Mesothelial cell of epicardium (in vitro differentiated cells): ENCODE results near the gene MYO1C. TPM values are rescaled to one million over a fixed set of nuclear protein-coding genes. Genes with fewer than 3 reads are reported as not detected.

ENCODE experiments used
- DNase-seq, 2 experiments: peaks; one replicate each; pipeline ENCODE4 v3.0.0; 2021; ENCODE audit warnings: low spot score in 2 of 2; ENCODE audit not compliant: unreplicated experiment in 2 of 2
- H3K27ac Mint-ChIP-seq: 2 replicates; pipeline ENCODE4 v1.8.0; 2021; ENCODE audit warnings: mixed read lengths
- H3K27me3 Mint-ChIP-seq: 2 replicates; pipeline ENCODE4 v1.8.0; 2021; ENCODE audit warnings: low read depth, mixed read lengths
- H3K36me3 Mint-ChIP-seq: 2 replicates; pipeline ENCODE4 v1.8.0; 2021; ENCODE audit warnings: mixed read lengths
- H3K4me1 Mint-ChIP-seq: 2 replicates; pipeline ENCODE4 v1.8.0; 2021; ENCODE audit warnings: mixed read lengths
- H3K4me3 Mint-ChIP-seq: 2 replicates; pipeline ENCODE4 v1.8.0; 2021; ENCODE audit warnings: mild to moderate bottlenecking, moderate library complexity, mixed read lengths
- H3K9me3 Mint-ChIP-seq: 2 replicates; pipeline ENCODE4 v1.8.0; 2021; ENCODE audit warnings: mixed read lengths
- CTCF ChIP-seq: fragments of 200-600 bp; sonication (generic); IDR thresholded peaks from one replicate; pipeline ENCODE4 v1.5.0; 2021; ENCODE audit warnings: antibody characterized with exemption; ENCODE audit not compliant: unreplicated experiment
- total RNA-seq: library from RNA; stranded (reverse); gene quantifications from 3 replicates; pipeline ENCODE4 v1.2.1, GENCODE V29; 2021

MYO1C gene, protein sequence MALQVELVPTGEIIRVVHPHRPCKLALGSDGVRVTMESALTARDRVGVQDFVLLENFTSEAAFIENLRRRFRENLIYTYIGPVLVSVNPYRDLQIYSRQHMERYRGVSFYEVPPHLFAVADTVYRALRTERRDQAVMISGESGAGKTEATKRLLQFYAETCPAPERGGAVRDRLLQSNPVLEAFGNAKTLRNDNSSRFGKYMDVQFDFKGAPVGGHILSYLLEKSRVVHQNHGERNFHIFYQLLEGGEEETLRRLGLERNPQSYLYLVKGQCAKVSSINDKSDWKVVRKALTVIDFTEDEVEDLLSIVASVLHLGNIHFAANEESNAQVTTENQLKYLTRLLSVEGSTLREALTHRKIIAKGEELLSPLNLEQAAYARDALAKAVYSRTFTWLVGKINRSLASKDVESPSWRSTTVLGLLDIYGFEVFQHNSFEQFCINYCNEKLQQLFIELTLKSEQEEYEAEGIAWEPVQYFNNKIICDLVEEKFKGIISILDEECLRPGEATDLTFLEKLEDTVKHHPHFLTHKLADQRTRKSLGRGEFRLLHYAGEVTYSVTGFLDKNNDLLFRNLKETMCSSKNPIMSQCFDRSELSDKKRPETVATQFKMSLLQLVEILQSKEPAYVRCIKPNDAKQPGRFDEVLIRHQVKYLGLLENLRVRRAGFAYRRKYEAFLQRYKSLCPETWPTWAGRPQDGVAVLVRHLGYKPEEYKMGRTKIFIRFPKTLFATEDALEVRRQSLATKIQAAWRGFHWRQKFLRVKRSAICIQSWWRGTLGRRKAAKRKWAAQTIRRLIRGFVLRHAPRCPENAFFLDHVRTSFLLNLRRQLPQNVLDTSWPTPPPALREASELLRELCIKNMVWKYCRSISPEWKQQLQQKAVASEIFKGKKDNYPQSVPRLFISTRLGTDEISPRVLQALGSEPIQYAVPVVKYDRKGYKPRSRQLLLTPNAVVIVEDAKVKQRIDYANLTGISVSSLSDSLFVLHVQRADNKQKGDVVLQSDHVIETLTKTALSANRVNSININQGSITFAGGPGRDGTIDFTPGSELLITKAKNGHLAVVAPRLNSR
- total RNA-seq = 144 to 149 TPM (median 147 TPM) in 3 replicates

DNA sequence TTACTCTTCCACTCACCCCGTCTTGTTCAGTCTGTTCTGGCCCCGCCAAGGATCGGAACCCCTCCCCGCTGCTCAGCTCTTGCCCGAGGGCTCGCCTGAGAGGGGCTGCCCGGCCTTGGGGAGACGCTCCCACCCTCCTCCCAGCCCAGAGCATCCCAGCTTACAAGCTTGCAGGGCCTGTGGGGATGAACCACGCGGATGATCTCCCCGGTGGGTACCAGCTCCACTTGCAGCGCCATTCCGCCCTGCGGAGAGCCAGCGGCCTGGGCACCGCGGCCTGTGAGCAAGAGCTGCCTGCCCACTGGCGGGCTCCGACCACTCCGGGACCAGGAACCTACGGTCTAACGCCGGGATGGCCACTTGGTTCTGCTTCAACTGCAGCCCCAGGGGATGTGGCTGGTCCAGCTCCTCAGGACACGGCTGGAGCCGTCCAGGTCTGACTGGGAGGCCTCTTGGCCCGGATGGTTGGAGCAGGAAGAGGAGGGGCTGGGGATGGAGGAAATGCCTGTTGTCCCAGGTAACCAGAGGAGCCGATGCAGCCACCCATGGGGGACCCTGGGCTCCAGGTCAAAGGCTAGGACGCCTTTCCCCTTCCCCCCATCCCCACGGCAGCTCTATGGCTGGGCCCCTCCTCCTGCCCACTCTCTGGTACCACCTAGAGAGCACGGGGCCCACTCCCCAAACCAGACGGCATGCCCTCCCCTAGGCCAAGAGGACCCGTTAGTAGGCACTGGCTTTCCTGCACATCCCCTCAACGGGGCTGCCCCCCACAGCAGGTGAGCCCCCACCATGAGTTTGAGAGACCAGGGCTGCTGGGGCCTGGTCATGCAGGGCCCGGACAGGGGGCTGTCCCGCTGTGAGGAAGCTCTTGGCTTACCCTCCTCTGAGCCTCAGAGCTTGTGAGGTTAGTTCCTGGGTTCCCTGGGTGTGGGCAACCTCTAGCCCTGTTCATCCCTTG lies at the start of gene MYO1C:
Gene MYO1C, minus strand, starts transcription at position 438 of the 958 bp plus-strand sequence. Its CDS starts 199 bp downstream, at position 239.
- peaks cover 2% of the 10 kb centered on the region for H3K27me3 Mint-ChIP-seq
- TF ChIP-seq CTCF = no peak
- peak in 1 of 2 experiments; percentile 51 for DNase-seq

GRCh38 chr17:1541367-1541904 lies 49.0 kb upstream of the MYO1C start:
- TF ChIP-seq CTCF = no peak
- Mint-ChIP-seq H3K27ac (no peak overlapping the region), H3K4me1 (no peaks in the 10 kb centered on the region), H3K4me3 (no peak overlapping the region), H3K36me3 (peaks cover 22% of the 10 kb centered on the region), H3K9me3 (no peaks in the 10 kb centered on the region), H3K27me3 (no peaks in the 10 kb centered on the region)
- no peak for DNase-seq

More for the DNA sequence above, at the start of gene MYO1C:
- peak within 1 kb of the TSS; percentile 84 for H3K4me3 Mint-ChIP-seq
- H3K9me3 Mint-ChIP-seq = no peaks in the 10 kb centered on the region
- H3K4me1 Mint-ChIP-seq = peaks cover 33% of the 10 kb centered on the region
- H3K36me3 Mint-ChIP-seq = no peaks in the 10 kb centered on the region
- peak within 1 kb of the TSS; percentile 94 for H3K27ac Mint-ChIP-seq

DNA sequence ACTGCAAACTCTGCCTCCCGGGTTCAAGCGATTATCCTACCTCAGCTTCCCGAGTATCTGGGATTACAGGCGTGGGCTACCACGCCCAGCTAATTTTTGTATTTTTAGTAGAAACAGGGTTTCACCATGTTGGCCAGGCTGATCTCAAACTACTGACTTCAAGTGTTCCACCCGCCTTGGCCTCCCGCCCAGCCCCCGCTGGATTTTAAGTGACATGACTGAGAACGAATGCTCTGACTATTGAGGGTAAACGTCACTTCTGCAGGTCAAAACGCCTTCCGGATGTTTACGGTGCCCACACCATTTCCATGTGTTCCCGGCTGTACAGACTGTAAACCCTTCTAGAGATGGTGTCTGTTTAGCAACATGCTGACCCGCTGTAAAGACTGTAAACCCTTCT lies 47.3 kb upstream of the MYO1C start:
- TF ChIP-seq CTCF = no peak
- no peak for DNase-seq
- no peak overlapping the region for H3K4me3 Mint-ChIP-seq
- no peaks in the 10 kb centered on the region for H3K4me1 Mint-ChIP-seq
- no peak overlapping the region for H3K27ac Mint-ChIP-seq
- H3K9me3 Mint-ChIP-seq = no peaks in the 10 kb centered on the region
- H3K27me3 Mint-ChIP-seq = no peaks in the 10 kb centered on the region
- H3K36me3 Mint-ChIP-seq = peaks cover 26% of the 10 kb centered on the region

GRCh38 chr17:1535737-1536136 lies 43.3 kb upstream of the MYO1C start:
- Mint-ChIP-seq H3K4me1 (no peaks in the 10 kb centered on the region), H3K4me3 (no peak overlapping the region), H3K27ac (no peak overlapping the region), H3K9me3 (no peaks in the 10 kb centered on the region), H3K36me3 (peaks cover 38% of the 10 kb centered on the region), H3K27me3 (no peaks in the 10 kb centered on the region)
- no peak for TF ChIP-seq CTCF
- no peak for DNase-seq
